K562 (cell line): ENCODE results near the gene MVD. TPM values are rescaled to one million over a fixed set of nuclear protein-coding genes. Genes with fewer than 3 reads are reported as not detected.
A peak's percentile ranks its signal among the peaks of the same experiment; 100 is the strongest.

Experiments used
- ATF1 ChIP-seq, 2 experiments: fragments of 450-650 bp in 1 of 2; IDR thresholded peaks; 2 replicates each; pipeline ENCODE4 v1.6.1; 2016; ENCODE audit warnings: missing compliant biosample characterization in 1 of 2, missing genetic modification characterization in 1 of 2
- ATF7 ChIP-seq: fragments of 450-650 bp; IDR thresholded peaks from 2 replicates; pipeline ENCODE4 v1.7.1; 2014; ENCODE audit warnings: mild to moderate bottlenecking, moderate library complexity
- CBFA2T3 ChIP-seq: fragments of 450-650 bp; IDR thresholded peaks from 2 replicates; pipeline ENCODE4 v1.6.1; 2017
- DACH1 ChIP-seq: fragments of 450-650 bp; IDR thresholded peaks from 2 replicates; pipeline ENCODE4 v1.6.1; 2018; ENCODE audit not compliant: partially characterized antibody
- ETS1 ChIP-seq: conservative IDR thresholded peaks from 2 replicates; pipeline ENCODE4 v1.6.1; 2011; ENCODE audit warnings: low read depth, mild to moderate bottlenecking, low read length; ENCODE audit not compliant: control insufficient read depth
- ETS2 ChIP-seq: IDR thresholded peaks from 2 replicates; pipeline ENCODE4 v1.6.1; 2016; ENCODE audit warnings: borderline replicate concordance, missing genetic modification characterization, mild to moderate bottlenecking, moderate library complexity, missing compliant biosample characterization; ENCODE audit not compliant: poor library complexity, severe bottlenecking
- GABPB2 ChIP-seq: fragments of 250-450 bp; sonication (Bioruptor Pico); conservative IDR thresholded peaks from 2 replicates; pipeline ENCODE4 v1.5.1; 2021; ENCODE audit warnings: mild to moderate bottlenecking
- ILK ChIP-seq: fragments of 450-650 bp; IDR thresholded peaks from 2 replicates; pipeline ENCODE4 v1.6.1; 2016; ENCODE audit warnings: missing genetic modification characterization, low read depth, mild to moderate bottlenecking, missing compliant biosample characterization, moderate library complexity, borderline replicate concordance
- MTA3 ChIP-seq: fragments of 450-650 bp; formaldehyde crosslinking; IDR thresholded peaks from 2 replicates; pipeline ENCODE4 v1.6.1; 2017; ENCODE audit warnings: mild to moderate bottlenecking, borderline replicate concordance
- NFATC3 ChIP-seq: fragments of 450-650 bp; IDR thresholded peaks from 2 replicates; pipeline ENCODE4 v1.6.1; 2017; ENCODE audit warnings: mild to moderate bottlenecking
- POLR2G ChIP-seq: fragments of 200-400 bp; formaldehyde crosslinking; IDR thresholded peaks from 2 replicates; pipeline ENCODE4 v1.6.1; 2017; ENCODE audit warnings: low read depth, mild to moderate bottlenecking, antibody characterized with exemption, low read length, moderate library complexity
- POLR2H ChIP-seq: IDR thresholded peaks from 2 replicates; pipeline ENCODE4 v1.6.1; 2016; ENCODE audit warnings: missing genetic modification characterization, low read depth, mild to moderate bottlenecking, control low read depth, missing compliant biosample characterization, moderate library complexity
- RAD51 ChIP-seq: fragments of 450-650 bp; IDR thresholded peaks from 2 replicates; pipeline ENCODE4 v1.7.1; 2016; ENCODE audit warnings: low read depth, mild to moderate bottlenecking, borderline replicate concordance
- RBBP5 ChIP-seq: fragments of 200-600 bp; sonication (generic); IDR thresholded peaks from 2 replicates; pipeline ENCODE4 v1.6.1; 2012; ENCODE audit warnings: borderline replicate concordance, mild to moderate bottlenecking, low read length, control low read depth, inconsistent platforms; ENCODE audit not compliant: insufficient read depth, poor library complexity, severe bottlenecking
- SMAD1 ChIP-seq: fragments of 150-350 bp; IDR thresholded peaks from 2 replicates; pipeline ENCODE4 v1.6.1; 2014; ENCODE audit warnings: low read length, low read depth; ENCODE audit not compliant: partially characterized antibody
- SNAPC5 ChIP-seq: fragments of 250-450 bp; sonication (Bioruptor Pico); IDR thresholded peaks from 2 replicates; pipeline ENCODE4 v1.8.0; 2021; ENCODE audit warnings: moderate library complexity, mild to moderate bottlenecking, inconsistent platforms
- SP1 ChIP-seq: sonication (generic); formaldehyde crosslinking; IDR thresholded peaks from 2 replicates; pipeline ENCODE4 v1.8.1; 2022; ENCODE audit warnings: mild to moderate bottlenecking, missing genetic modification reagents
- TOE1 ChIP-seq, 2 experiments: fragments of 450-650 bp in 1 of 2; sonication (generic) in 1 of 2; formaldehyde crosslinking in 1 of 2; IDR thresholded peaks; 2 replicates each; pipeline versions ENCODE4 v1.7.1 to v1.8.0; 2016 to 2022; ENCODE audit warnings: borderline replicate concordance in 2 of 2, mild to moderate bottlenecking in 2 of 2, antibody characterized with exemption in 1 of 2, inconsistent platforms in 1 of 2, low read depth in 1 of 2, missing genetic modification reagents in 1 of 2, moderate library complexity in 1 of 2
- U2AF2 ChIP-seq: fragments of 200-400 bp; formaldehyde crosslinking; optimal IDR thresholded peaks from 2 replicates; pipeline ENCODE3; 2017; ENCODE audit warnings: low read depth, mild to moderate bottlenecking, low read length
- USF2 ChIP-seq: sonication (generic); formaldehyde crosslinking; IDR thresholded peaks from 2 replicates; pipeline ENCODE4 v1.5.0; 2020; ENCODE audit warnings: missing genetic modification reagents
- ZFP30 ChIP-seq: fragments of 250-450 bp; sonication (Bioruptor Pico); IDR thresholded peaks from 2 replicates; pipeline ENCODE4 v1.8.0; 2022; ENCODE audit warnings: moderate library complexity, mild to moderate bottlenecking, inconsistent platforms, borderline replicate concordance
- ZFPM2 ChIP-seq: fragments of 250-450 bp; sonication (Bioruptor Pico); IDR thresholded peaks from 2 replicates; pipeline ENCODE4 v1.5.1; 2022; ENCODE audit warnings: mild to moderate bottlenecking
- ZNF143 ChIP-seq: sonication (generic); formaldehyde crosslinking; IDR thresholded peaks from 2 replicates; pipeline ENCODE4 v1.9.0; 2022; ENCODE audit warnings: mild to moderate bottlenecking, missing genetic modification reagents
- ZNF347 ChIP-seq: fragments of 450-650 bp; formaldehyde crosslinking; IDR thresholded peaks from 2 replicates; pipeline ENCODE4 v1.4.0; 2020; ENCODE audit warnings: low read depth, mild to moderate bottlenecking, moderate library complexity
- ZNF589 ChIP-seq: fragments of 200-800 bp; sonication (Bioruptor generic); IDR thresholded peaks from 2 replicates; pipeline ENCODE4 v1.6.1; 2016; ENCODE audit warnings: low read depth, missing genetic modification characterization, missing compliant biosample characterization
- ZNF696 ChIP-seq: fragments of 250-450 bp; sonication (Bioruptor Pico); conservative IDR thresholded peaks from 2 replicates; pipeline ENCODE4 v1.4.0; 2020; ENCODE audit warnings: mild to moderate bottlenecking, moderate library complexity
- ZNF780A ChIP-seq: fragments of 250-450 bp; sonication (Bioruptor Pico); IDR thresholded peaks from 2 replicates; pipeline ENCODE4 v1.5.0; 2021; ENCODE audit warnings: mild to moderate bottlenecking
- polyA plus RNA-seq, 8 experiments: library from polyadenylated mRNA; depleted of rRNA in 4 of 8; stranded (reverse) in 5 of 8; unstranded in 3 of 8; fragments of >200 nt; fragmentation: Nextera tagmentation in 2 of 8; fragmentation: Illumina TruSeq in 1 of 8; extraction: Ambion mirVana in 2 of 8; extraction: Trizol in 1 of 8; gene quantifications; 2 replicates each; pipeline versions ENCODE4 v1.2.1 to v1.2.3, GENCODE V29; 2011 to 2014; ENCODE audit warnings: inconsistent platforms in 1 of 8, missing spikeins in 1 of 8
- total RNA-seq, 7 experiments: library from RNA; depleted of rRNA in 6 of 7; stranded (reverse); fragments of >200 nt in 6 of 7; fragmentation: Illumina TruSeq in 2 of 7; extraction: Trizol in 2 of 7; gene quantifications; 2 replicates each; pipeline versions ENCODE4 v1.2.1 to v1.2.3, GENCODE V29; 2011 to 2021; ENCODE audit warnings: low replicate concordance in 1 of 7

MVD gene
- total and polyA plus RNA-seq, 9 of the 15 experiments (the other 6 are each of a cell fraction or from before 2014, with no cell fraction given) = 12.2 to 141 (median 45.3) TPM

GRCh38 chr16:88634141-88634993, 28.5 kb downstream of the MVD start (continued):
- no peak for TF ChIP-seq RBBP5
- TF ChIP-seq TOE1 (IDR thresholded peaks at IDR 0.05; ENCODE audit: borderline replicate concordance) = no peak
- TF ChIP-seq TOE1 (CRISPR knock-in tag; IDR thresholded peaks at IDR 0.05; ENCODE audit: borderline replicate concordance, low read depth) = no peak
- no peak for TF ChIP-seq SNAPC5 (CRISPR knock-in tag)
- TF ChIP-seq SP1 (CRISPR knock-in tag) = peak; percentile 66
- TF ChIP-seq ATF7 = no peak
- TF ChIP-seq ATF1 (CRISPR knock-in tag; IDR thresholded peaks at IDR 0.05) = no peak
- no peak for TF ChIP-seq ATF1 (tag; IDR thresholded peaks at IDR 0.05)
- TF ChIP-seq POLR2H (tag) = no peak
- no peak for TF ChIP-seq ZNF347 (CRISPR knock-in tag)
- TF ChIP-seq RAD51 = no peak
- TF ChIP-seq POLR2G = peak; percentile 77
- no peak for TF ChIP-seq U2AF2
- 0 out of 2 replicates have a peak, but pooled peaks have one; percentile 20 for TF ChIP-seq MTA3
- TF ChIP-seq ETS2 = no peak
- no peak for TF ChIP-seq CBFA2T3
- TF ChIP-seq ETS1 = no peak
- no peak for TF ChIP-seq ZFPM2 (CRISPR knock-in tag)
- no peak for TF ChIP-seq ZNF780A (CRISPR knock-in tag)
- no peak for TF ChIP-seq DACH1
- TF ChIP-seq ZNF589 (CRISPR knock-in tag) = no peak
- no peak for TF ChIP-seq GABPB2 (CRISPR knock-in tag)
- no peak for TF ChIP-seq ILK (tag)
- TF ChIP-seq ZFP30 (CRISPR knock-in tag) = no peak
- TF ChIP-seq ZNF696 = no peak
- no peak for TF ChIP-seq ZNF143 (CRISPR knock-in tag)
- TF ChIP-seq USF2 (CRISPR knock-in tag) = no peak
- no peak for TF ChIP-seq SMAD1
- no peak for TF ChIP-seq NFATC3
